Neural progenitor cell (in vitro differentiated cells): ENCODE data around the gene VPS41. TPM values are rescaled to one million over a fixed set of nuclear protein-coding genes. Genes with fewer than 3 reads are reported as not detected.
A peak's percentile ranks its signal among the peaks of the same experiment; 100 is the strongest.

Experiments used
- DNase-seq: peaks from one replicate; pipeline ENCODE4 v3.0.0-alpha.2; 2016; ENCODE audit warnings: low spot score
- H2AFZ ChIP-seq: fragments of 200-600 bp; sonication (generic); replicated peaks from 2 replicates; pipeline ENCODE4 v1.6.1; 2016; ENCODE audit warnings: antibody characterized with exemption
- H3F3A ChIP-seq: fragments of 200-600 bp; sonication (generic); 2 replicates; pipeline ENCODE4 v1.6.1; 2016; ENCODE audit warnings: antibody characterized with exemption, low read depth
- H3K27ac ChIP-seq: fragments of 200-600 bp; sonication (generic); 2 replicates; pipeline ENCODE4 v1.5.1; 2016; ENCODE audit warnings: mild to moderate bottlenecking
- H3K27me3 ChIP-seq: fragments of 200-600 bp; sonication (generic); 2 replicates; pipeline ENCODE4 v1.6.1; 2016; ENCODE audit warnings: mild to moderate bottlenecking, moderate library complexity
- H3K36me3 ChIP-seq: fragments of 200-600 bp; sonication (generic); 2 replicates; pipeline ENCODE4 v1.5.1; 2016
- H3K4me1 ChIP-seq: fragments of 200-600 bp; sonication (generic); 2 replicates; pipeline ENCODE4 v1.6.1; 2016; ENCODE audit warnings: mixed run types
- H3K4me2 ChIP-seq: fragments of 200-600 bp; sonication (generic); 2 replicates; pipeline ENCODE4 v1.6.1; 2016
- H3K4me3 ChIP-seq: fragments of 200-600 bp; sonication (generic); 2 replicates; pipeline ENCODE4 v1.5.1; 2016
- H3K79me2 ChIP-seq: fragments of 200-600 bp; sonication (generic); 2 replicates; pipeline ENCODE4 v1.6.1; 2016; ENCODE audit warnings: low read depth
- H3K9ac ChIP-seq: fragments of 200-600 bp; sonication (generic); 2 replicates; pipeline ENCODE4 v1.6.1; 2016
- H3K9me3 ChIP-seq: fragments of 200-600 bp; sonication (generic); 2 replicates; pipeline ENCODE4 v1.5.1; 2016; ENCODE audit warnings: low read depth
- H4K20me1 ChIP-seq: fragments of 200-600 bp; sonication (generic); 2 replicates; pipeline ENCODE4 v1.6.1; 2016; ENCODE audit warnings: low read depth
- H3K27ac Mint-ChIP-seq: 3 replicates; pipeline ENCODE4 v1.8.0; 2021; ENCODE audit warnings: mixed read lengths
- H3K27me3 Mint-ChIP-seq: 2 replicates; pipeline ENCODE4 v1.8.0; 2022; ENCODE audit warnings: low read depth, mild to moderate bottlenecking, inconsistent platforms, moderate library complexity, mixed read lengths; ENCODE audit not compliant: insufficient read depth
- H3K36me3 Mint-ChIP-seq: 3 replicates; pipeline ENCODE4 v1.8.0; 2021; ENCODE audit warnings: mixed read lengths
- H3K4me1 Mint-ChIP-seq: 3 replicates; pipeline ENCODE4 v1.8.0; 2021; ENCODE audit warnings: mixed read lengths
- H3K4me3 Mint-ChIP-seq: 3 replicates; pipeline ENCODE4 v1.8.0; 2021; ENCODE audit warnings: mild to moderate bottlenecking, moderate library complexity, mixed read lengths
- H3K9me3 Mint-ChIP-seq: 3 replicates; pipeline ENCODE4 v1.8.0; 2020; ENCODE audit warnings: mixed read lengths
- CTCF ChIP-seq: fragments of 200-600 bp; sonication (generic); IDR thresholded peaks from 2 replicates; pipeline ENCODE4 v1.5.1; 2017; ENCODE audit warnings: antibody characterized with exemption, mild to moderate bottlenecking
- EZH2 ChIP-seq: fragments of 200-600 bp; sonication (generic); IDR thresholded peaks from 2 replicates; pipeline ENCODE4 v1.6.1; 2017; ENCODE audit warnings: antibody characterized with exemption, mild to moderate bottlenecking, moderate library complexity
- EZH2phosphoT487 ChIP-seq: fragments of 200-600 bp; sonication (generic); IDR thresholded peaks from 2 replicates; pipeline ENCODE4 v1.6.1; 2017; ENCODE audit warnings: antibody characterized with exemption
- total RNA-seq: library from RNA; depleted of rRNA; stranded (reverse); fragments of >200 nt; gene quantifications from 2 replicates; pipeline ENCODE4 v1.2.3, GENCODE V29; 2015; ENCODE audit warnings: low replicate concordance

The VPS41 gene
- total RNA-seq, 1 donor from 2014 or later = 92.3 TPM

DNA sequence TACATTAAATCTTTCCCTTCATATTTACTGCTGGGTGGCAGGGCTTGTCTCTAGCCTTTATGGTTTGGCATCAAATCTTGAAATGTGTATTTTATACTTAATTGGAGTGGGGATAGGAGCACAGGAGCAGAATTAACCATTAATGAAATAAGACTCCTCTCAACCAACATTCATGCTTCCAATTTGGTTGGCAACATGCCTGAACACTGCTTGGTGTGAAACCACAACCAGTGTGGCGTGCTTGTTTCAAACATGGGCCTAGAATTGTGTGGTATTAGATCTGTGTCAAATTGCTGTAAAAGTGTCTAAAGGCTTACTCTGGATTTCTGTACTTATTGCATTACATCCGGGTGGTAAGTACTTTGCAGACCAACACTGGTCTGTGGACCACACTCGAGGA, 25.1 kb upstream of the VPS41 start:
- Histone ChIP-seq H3K9ac (no peak overlapping the region), H3K4me1 (peaks cover 22% of the 10 kb centered on the region), H3K36me3 (no peaks in the 10 kb centered on the region), H3F3A (no peaks in the 10 kb centered on the region), H3K27me3 (no peaks in the 10 kb centered on the region), H3K27ac (no peak overlapping the region), H3K4me2 (no peak overlapping the region), H3K79me2 (no peaks in the 10 kb centered on the region), H2AFZ (no peak overlapping the region), H4K20me1 (no peaks in the 10 kb centered on the region), H3K9me3 (no peaks in the 10 kb centered on the region), H3K4me3 (no peak overlapping the region)
- no peak overlapping the region for H3K4me3 Mint-ChIP-seq
- no peaks in the 10 kb centered on the region for H3K27me3 Mint-ChIP-seq
- H3K36me3 Mint-ChIP-seq = no peaks in the 10 kb centered on the region
- H3K9me3 Mint-ChIP-seq = no peaks in the 10 kb centered on the region
- H3K4me1 Mint-ChIP-seq = peaks cover 40% of the 10 kb centered on the region
- no peak for TF ChIP-seq CTCF
- H3K27ac Mint-ChIP-seq = no peak overlapping the region
- DNase-seq = no peak

DNA sequence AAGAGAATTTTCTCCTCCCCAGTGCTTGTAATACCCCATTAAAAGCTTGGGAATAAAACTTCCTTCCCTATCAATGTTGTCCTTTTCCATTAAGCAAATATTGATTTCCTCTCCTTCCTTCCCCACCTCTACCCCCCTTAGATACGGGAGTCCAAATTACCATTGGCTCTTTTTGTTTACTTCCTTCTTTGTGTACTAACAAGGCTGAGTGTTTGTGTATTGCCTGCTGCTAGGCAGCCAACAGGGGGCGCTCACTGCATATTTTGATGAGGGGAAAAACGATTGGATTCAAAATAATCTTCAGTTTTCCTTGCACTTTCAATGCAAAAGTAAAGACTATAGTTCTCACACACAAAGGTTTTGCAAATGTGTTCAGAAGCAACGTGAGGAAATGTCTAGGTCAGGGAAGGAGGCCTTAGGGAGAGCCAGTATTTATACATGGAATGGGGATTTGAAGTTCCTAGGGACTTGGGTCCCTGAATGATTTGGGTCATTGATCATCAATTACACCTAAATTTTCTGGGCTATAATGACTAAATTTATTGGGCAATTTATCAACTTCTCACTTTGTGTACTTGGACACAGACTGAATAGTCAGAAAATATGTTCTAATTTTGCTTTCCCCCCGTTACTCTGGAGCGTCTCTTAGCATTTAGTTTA, 23.6 kb upstream of the VPS41 start:
- no peaks in the 10 kb centered on the region for H4K20me1 ChIP-seq
- Mint-ChIP-seq H3K27me3 (no peaks in the 10 kb centered on the region), H3K36me3 (no peaks in the 10 kb centered on the region), H3K9me3 (no peaks in the 10 kb centered on the region), H3K4me1 (peaks cover 37% of the 10 kb centered on the region), H3K27ac (no peak overlapping the region), H3K4me3 (no peak overlapping the region)
- H3K9me3 ChIP-seq = no peaks in the 10 kb centered on the region
- H3F3A ChIP-seq = no peaks in the 10 kb centered on the region
- no peaks in the 10 kb centered on the region for H3K36me3 ChIP-seq
- no peaks in the 10 kb centered on the region for H3K79me2 ChIP-seq
- H3K27ac ChIP-seq = no peak overlapping the region
- DNase-seq = peak; percentile 82
- TF ChIP-seq EZH2phosphoT487 = no peak
- TF ChIP-seq CTCF = peak; percentile 100
- H3K4me2 ChIP-seq = no peak overlapping the region
- no peak overlapping the region for H3K4me3 ChIP-seq
- peaks cover 16% of the 10 kb centered on the region for H3K4me1 ChIP-seq
- no peak overlapping the region for H3K9ac ChIP-seq
- H3K27me3 ChIP-seq = no peaks in the 10 kb centered on the region
- peak overlapping the region; percentile 90 for H2AFZ ChIP-seq

GRCh38 chr7:38929460-38930171, 20.6 kb upstream of the VPS41 start:
- Histone ChIP-seq H3K4me3 (no peak overlapping the region), H3K27ac (no peak overlapping the region), H3K79me2 (no peaks in the 10 kb centered on the region), H3K27me3 (no peaks in the 10 kb centered on the region), H3K4me1 (peaks cover 7% of the 10 kb centered on the region), H3K9me3 (no peaks in the 10 kb centered on the region), H4K20me1 (no peaks in the 10 kb centered on the region), H3K9ac (no peak overlapping the region), H3K4me2 (no peak overlapping the region), H3K36me3 (no peaks in the 10 kb centered on the region), H2AFZ (peak overlapping the region; percentile 30), H3F3A (no peaks in the 10 kb centered on the region)
- no peak for DNase-seq
- TF ChIP-seq CTCF (peak; percentile 13), EZH2 (no peak)
- H3K4me3 Mint-ChIP-seq = no peak overlapping the region
- no peaks in the 10 kb centered on the region for H3K9me3 Mint-ChIP-seq
- H3K36me3 Mint-ChIP-seq = no peaks in the 10 kb centered on the region
- no peaks in the 10 kb centered on the region for H3K27me3 Mint-ChIP-seq
- peaks cover 31% of the 10 kb centered on the region for H3K4me1 Mint-ChIP-seq
- peak overlapping the region; percentile 19 for H3K27ac Mint-ChIP-seq
